GM06990 (cell line): Measurements from ENCODE around the gene OR9G1.

Experiments
- DNase-seq: peaks from one replicate; pipeline ENCODE4 v3.0.0-alpha.2; 2011; ENCODE audit not compliant: insufficient read length; ENCODE audit errors: extremely low read depth
- H3K27me3 ChIP-seq: replicated peaks from 2 replicates; pipeline ENCODE4 v1.6.0; 2011; ENCODE audit warnings: low read length; ENCODE audit not compliant: control insufficient read depth, insufficient read depth
- H3K36me3 ChIP-seq: 2 replicates; pipeline ENCODE4 v1.5.1; 2011; ENCODE audit warnings: low read length; ENCODE audit not compliant: control insufficient read depth, insufficient read depth
- H3K4me3 ChIP-seq: replicated peaks from 2 replicates; pipeline ENCODE4 v1.5.1; 2011; ENCODE audit warnings: low read depth, mild to moderate bottlenecking, control low read depth, low read length
- TF ChIP-seq, protein P1 (sequence below): IDR thresholded peaks from 2 replicates; pipeline ENCODE4 v1.5.1; 2011; ENCODE audit warnings: low read length, control low read depth, mild to moderate bottlenecking, inconsistent platforms; ENCODE audit not compliant: insufficient read depth, poor library complexity, severe bottlenecking

Gene OR9G1

DNA sequence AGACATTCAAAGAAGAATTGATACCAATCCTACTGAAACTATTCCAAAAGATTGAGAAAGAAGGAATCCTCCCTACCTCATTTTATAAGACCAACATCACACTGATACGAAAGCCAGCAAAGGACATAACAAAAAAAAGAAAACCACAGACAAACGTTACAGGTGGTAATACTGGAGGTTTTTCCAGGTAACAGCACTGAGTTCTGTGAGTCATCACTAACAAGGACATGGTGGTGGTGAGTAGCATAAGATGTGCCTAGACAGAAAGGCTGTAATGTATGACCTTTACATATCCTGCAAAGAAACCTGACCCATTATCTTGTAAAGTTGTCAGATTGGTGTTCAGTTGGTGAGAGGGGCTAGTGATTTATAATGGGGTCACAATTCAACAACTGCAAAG lies 15.3 kb downstream of the OR9G1 start:
- H3K36me3 ChIP-seq, result no peaks in the 10 kb centered on the region
- DNase-seq, result no peak
- H3K4me3 ChIP-seq, result no peak overlapping the region
- TF ChIP-seq, protein P1, sequence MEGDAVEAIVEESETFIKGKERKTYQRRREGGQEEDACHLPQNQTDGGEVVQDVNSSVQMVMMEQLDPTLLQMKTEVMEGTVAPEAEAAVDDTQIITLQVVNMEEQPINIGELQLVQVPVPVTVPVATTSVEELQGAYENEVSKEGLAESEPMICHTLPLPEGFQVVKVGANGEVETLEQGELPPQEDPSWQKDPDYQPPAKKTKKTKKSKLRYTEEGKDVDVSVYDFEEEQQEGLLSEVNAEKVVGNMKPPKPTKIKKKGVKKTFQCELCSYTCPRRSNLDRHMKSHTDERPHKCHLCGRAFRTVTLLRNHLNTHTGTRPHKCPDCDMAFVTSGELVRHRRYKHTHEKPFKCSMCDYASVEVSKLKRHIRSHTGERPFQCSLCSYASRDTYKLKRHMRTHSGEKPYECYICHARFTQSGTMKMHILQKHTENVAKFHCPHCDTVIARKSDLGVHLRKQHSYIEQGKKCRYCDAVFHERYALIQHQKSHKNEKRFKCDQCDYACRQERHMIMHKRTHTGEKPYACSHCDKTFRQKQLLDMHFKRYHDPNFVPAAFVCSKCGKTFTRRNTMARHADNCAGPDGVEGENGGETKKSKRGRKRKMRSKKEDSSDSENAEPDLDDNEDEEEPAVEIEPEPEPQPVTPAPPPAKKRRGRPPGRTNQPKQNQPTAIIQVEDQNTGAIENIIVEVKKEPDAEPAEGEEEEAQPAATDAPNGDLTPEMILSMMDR, result no peak
- no peaks in the 10 kb centered on the region for H3K27me3 ChIP-seq

DNA sequence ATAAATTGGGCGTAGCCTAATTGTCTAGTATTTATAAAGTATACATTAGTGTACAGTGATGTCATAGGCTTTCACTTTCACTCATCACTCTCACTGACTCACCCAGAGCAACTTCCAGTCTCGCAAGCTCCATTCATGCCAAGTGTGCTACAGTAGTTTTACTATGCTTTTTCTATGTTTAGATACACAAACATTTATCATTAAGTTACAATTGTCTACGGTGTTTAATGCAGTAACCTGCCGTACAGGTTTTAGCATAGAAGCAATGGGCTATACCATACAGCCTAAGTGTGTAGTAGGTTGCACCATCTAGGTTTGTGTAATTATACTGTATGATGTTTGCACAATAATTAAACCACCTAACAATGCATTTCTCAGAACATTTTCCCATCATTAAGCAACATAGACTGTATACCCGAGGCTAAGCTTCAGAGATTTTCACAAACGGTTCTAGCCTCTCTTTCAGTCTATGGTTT lies 17.5 kb downstream of the OR9G1 start:
- TF ChIP-seq, protein P1, result no peak
- Histone ChIP-seq H3K27me3 (no peaks in the 10 kb centered on the region), H3K36me3 (no peaks in the 10 kb centered on the region), H3K4me3 (no peak overlapping the region)
- DNase-seq, result no peak

DNA sequence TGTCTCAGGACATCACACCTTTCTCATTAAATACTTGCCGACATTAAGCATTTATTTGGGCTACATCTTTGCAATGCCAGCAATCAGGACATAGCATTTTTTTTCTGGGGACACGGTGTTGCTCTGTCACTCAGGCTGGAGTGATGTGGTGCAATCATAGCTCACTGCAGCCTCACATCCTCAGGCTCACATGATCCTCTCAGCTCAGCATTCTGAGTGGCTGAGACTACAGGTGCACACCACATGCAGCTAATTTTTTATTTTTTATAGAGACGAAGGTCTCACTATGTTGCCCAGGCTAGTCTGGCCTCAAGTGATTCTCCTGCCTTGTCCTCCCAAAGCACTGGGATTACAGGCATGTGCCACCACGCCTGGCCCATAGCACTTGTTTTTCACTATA lies 21.6 kb downstream of the OR9G1 start:
- no peak overlapping the region for H3K4me3 ChIP-seq
- no peaks in the 10 kb centered on the region for H3K36me3 ChIP-seq
- TF ChIP-seq, protein P1, result no peak
- DNase-seq, result no peak
- no peaks in the 10 kb centered on the region for H3K27me3 ChIP-seq

DNA sequence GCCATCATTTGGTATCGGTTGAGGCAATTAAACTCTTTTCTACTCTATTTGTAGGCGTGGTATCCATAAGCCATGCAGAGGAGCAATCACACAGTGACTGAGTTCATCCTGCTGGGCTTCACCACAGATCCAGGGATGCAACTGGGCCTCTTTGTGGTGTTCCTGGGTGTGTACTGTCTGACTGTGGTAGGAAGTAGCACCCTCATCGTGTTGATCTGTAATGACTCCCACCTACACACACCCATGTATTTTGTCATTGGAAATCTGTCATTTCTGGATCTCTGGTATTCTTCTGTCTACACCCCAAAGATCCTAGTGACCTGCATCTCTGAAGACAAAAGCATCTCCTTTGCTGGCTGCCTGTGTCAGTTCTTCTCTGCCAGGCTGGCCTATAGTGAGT lies 41.2 kb downstream of the OR9G1 start:
- Histone ChIP-seq H3K4me3 (no peak overlapping the region), H3K36me3 (no peaks in the 10 kb centered on the region), H3K27me3 (no peaks in the 10 kb centered on the region)
- no peak for DNase-seq
- TF ChIP-seq, protein P1, result no peak

DNA sequence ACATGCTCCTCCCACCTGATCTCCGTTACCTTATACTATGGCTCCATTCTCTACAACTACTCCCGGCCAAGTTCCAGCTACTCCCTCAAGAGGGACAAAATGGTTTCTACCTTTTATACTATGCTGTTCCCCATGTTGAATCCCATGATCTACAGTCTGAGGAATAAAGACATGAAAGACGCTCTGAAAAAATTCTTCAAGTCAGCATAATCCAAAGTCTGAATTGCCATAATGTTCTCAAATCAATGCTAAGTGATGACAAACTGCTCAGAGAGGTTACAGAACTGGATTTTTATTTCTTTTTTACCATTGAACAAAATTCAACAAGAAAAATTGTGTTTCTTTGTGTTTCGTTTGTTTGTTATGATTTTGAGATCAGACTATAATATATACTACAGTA lies 42.0 kb downstream of the OR9G1 start:
- TF ChIP-seq, protein P1, result no peak
- H3K4me3 ChIP-seq, result no peak overlapping the region
- H3K36me3 ChIP-seq, result no peaks in the 10 kb centered on the region
- H3K27me3 ChIP-seq, result no peaks in the 10 kb centered on the region
- DNase-seq, result no peak

DNA sequence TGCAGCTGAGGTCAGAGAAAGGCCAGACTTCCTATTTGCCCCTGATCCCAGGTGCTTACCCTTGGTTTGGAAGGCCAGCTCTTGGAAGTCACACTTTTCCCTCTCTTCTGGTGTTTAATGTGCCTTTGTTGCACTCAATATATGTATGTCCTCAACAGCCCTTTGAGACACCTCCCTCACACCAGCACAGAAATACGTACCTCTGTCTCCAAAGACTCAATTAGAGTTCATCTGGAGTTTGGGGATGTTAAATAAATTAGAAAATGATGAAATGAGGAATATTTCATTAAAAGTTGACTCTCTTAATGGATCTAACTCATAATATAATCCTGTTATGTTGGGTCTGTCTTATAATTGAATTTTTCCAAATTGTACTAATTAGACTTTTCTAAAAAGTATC lies 49.7 kb downstream of the OR9G1 start, which contains the start of gene OR9G4:
TSS of gene OR9G4 (minus strand) at position 101 of the 400 bp plus-strand sequence. CDS start 4,931 bp downstream, outside the sequence.
- Histone ChIP-seq H3K27me3 (no peaks in the 10 kb centered on the region), H3K4me3 (no peak within 1 kb of the TSS), H3K36me3 (no peaks in the 10 kb centered on the region)
- no peak for DNase-seq
- TF ChIP-seq, protein P1, result no peak
